GM12864 (cell line): ENCODE measurements around the gene ITFG1.
"Not testable (repeated sequence)": the region's sequence is repeated elsewhere in the genome, so short reads cannot be mapped to it uniquely, and the experiment has no call there.

Source experiments
- DNase-seq: peaks from one replicate; pipeline ENCODE4 v3.0.0-alpha.2; 2011; ENCODE audit warnings: low read depth
- H3K4me3 ChIP-seq: 2 replicates; pipeline ENCODE4 v1.5.1; 2011; ENCODE audit warnings: mild to moderate bottlenecking, low read depth, low read length, control low read depth
- TF ChIP-seq, protein P1 (sequence below): IDR thresholded peaks from 2 replicates; pipeline ENCODE4 v1.5.1; 2011; ENCODE audit warnings: low read depth, mild to moderate bottlenecking, moderate library complexity, low read length, control low read depth, inconsistent platforms; ENCODE audit errors: missing control alignments

ITFG1 gene

DNA sequence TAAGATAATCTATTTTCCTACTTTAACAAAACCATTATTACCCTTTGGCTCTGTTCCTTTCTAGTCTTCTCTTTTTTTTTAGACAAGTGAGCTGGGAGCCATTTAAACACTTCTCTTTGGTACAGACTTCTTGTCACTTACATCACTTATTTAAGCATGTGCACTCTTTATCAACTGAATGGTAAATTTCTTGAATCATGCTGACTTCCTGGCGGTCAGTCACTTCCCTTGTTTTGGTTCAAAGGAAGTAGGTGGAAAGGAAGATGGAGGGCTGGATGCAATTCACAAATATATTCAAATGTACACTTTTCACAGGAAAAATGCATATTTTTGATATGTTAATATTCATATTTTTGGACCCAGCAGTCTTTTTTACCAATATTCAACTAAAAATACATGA is 97.1 kb downstream of the ITFG1 start:
- no peak overlapping the region for H3K4me3 ChIP-seq
- no peak for DNase-seq
- TF ChIP-seq, protein P1, sequence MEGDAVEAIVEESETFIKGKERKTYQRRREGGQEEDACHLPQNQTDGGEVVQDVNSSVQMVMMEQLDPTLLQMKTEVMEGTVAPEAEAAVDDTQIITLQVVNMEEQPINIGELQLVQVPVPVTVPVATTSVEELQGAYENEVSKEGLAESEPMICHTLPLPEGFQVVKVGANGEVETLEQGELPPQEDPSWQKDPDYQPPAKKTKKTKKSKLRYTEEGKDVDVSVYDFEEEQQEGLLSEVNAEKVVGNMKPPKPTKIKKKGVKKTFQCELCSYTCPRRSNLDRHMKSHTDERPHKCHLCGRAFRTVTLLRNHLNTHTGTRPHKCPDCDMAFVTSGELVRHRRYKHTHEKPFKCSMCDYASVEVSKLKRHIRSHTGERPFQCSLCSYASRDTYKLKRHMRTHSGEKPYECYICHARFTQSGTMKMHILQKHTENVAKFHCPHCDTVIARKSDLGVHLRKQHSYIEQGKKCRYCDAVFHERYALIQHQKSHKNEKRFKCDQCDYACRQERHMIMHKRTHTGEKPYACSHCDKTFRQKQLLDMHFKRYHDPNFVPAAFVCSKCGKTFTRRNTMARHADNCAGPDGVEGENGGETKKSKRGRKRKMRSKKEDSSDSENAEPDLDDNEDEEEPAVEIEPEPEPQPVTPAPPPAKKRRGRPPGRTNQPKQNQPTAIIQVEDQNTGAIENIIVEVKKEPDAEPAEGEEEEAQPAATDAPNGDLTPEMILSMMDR = no peak

DNA sequence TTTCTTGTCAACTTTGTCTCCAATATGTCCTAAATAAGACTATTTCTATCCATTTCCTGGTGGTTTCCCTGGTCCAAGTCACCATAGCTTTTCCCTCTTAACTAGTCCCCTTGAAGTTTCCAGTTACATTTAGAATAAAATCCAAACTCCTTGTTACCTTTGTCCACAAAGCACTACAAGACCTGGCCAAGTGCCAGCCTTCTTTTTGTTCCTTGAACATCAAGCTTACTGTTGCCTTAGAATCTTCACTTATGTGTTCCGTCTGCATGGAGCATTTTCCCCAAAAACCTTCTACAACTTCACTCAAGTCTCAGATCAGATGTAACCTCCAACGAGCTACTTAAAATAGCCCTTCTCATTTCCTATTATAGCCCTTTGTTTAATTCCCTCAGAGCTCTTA is 101.4 kb downstream of the ITFG1 start:
- TF ChIP-seq, protein P1 = no peak
- H3K4me3 ChIP-seq = no peak overlapping the region
- DNase-seq = no peak

DNA sequence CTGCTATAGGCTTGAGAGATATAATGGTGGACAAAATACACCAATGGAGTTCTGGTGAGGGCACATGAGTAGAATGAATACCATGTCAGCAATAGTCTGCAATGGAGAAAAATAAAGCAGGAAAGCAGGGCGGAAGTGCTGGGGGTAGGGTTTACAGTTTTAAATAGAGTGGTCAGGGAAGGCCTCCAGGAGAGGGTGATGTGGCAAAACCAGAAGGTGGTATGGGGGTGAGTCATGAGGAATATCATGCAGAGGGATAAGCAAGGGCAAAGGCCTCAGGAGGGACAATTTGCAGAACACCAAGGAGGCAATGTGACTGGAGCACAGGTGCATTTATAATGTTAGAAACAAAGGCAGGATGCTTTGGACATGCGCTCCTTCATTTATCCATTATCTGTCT is 102.0 kb downstream of the ITFG1 start:
- DNase-seq = no peak
- TF ChIP-seq, protein P1 = no peak
- H3K4me3 ChIP-seq = no peak overlapping the region

DNA sequence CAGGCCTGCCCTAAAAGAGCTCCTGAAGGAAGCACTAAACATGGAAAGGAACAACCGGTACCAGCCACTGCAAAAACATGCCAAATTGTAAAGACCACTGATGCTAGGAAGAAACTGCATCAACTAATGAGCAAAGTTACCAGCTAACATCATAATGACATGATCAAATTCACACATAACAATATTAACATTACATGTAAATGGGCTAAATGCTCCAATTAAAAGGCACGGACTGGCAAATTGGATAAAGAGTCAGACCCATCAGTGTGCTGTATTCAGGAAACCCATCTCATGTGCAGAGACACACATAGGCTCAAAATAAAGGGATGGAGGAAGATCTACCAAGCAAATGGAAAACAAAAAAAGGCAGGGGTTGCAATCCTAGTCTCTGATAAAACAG is 111.8 kb downstream of the ITFG1 start:
- not testable (repeated sequence) for DNase-seq, H3K4me3 ChIP-seq

DNA sequence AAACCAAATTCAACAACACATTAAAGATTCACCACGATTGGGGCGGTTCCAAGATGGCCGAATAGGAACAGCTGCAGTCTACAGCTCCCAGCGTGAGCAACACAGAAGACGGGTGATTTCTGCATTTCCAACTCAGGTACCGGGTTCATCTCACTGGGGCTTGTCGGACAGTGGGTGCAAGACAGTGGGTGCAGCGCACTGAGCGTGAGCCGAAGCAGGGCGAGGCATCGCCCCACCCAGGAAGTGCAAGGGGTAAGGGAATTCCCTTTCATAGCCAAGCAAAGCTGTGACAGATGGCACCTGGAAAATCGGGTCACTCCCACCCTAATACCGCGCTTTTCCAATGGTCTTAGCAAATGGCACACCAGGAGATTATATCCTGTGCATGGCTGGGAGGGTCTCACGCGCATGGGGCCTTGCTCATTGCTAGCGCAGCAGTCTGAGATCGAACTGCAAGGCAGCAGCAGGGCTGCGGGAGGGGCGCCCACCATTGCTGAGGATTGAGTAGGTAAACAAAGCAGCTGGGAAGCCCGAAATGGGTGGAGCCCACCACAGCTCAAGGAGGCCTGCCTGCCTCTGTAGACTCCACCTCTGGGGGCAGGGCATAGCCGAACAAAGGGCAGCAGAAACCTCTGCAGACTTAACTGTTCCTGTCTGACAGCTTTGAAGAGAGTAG is 113.7 kb downstream of the ITFG1 start:
- DNase-seq, H3K4me3 ChIP-seq: not testable (repeated sequence)

DNA sequence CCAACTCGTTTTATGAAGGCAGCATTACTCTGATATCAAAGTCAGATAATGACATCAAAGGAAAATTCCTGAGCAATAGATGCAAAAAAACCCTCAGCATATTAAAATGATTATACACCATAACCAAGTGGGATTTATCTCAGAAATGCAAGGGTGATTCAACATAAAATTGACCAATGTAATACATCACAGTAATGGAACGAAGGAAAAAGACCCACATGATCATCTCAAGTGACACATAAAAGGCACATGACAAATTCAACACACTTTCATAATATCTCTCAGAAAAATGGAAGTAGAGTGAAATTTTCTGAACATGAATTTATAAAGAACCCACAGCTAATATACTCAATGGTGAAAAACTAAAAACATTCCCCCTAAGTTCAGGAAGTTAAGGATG is 118.8 kb downstream of the ITFG1 start:
- no peak for DNase-seq
- TF ChIP-seq, protein P1 = no peak
- H3K4me3 ChIP-seq = no peak overlapping the region

DNA sequence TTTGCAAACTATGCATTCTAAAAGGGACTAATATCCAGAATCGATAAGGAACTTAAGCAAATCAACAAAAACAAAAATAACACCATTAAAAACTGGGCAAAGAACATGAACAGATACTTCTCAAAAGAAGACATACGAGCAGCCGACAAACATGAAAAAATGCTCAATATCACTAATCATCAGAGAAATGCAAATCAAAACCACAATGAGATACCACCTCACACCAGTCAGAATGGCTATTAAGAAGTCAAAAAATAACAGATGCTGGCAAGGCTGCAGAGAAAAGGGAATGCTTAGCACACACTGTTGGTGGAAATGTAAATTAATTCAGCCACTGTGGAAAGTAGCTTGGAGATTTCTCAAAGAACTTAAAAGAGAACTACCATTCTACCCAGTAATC is 130.3 kb downstream of the ITFG1 start:
- not testable (repeated sequence) for H3K4me3 ChIP-seq, DNase-seq

DNA sequence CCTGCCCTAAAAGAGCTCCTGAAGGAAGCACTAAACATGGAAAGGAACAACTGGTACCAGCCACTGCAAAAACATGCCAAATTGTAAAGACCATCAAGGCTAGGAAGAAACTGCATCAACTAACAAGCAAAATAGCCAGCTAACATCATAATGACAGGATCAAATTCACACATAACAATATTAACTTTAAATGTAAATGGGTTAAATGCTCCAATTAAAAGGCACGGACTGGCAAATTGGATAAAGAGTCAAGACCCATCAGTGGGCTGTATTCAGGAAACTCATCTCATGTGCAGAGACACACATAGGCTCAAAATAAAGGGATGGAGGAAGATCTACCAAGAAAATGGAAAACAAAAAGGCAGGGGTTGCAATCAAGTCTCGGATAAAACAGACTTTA is 136.6 kb downstream of the ITFG1 start:
- not testable (repeated sequence) for DNase-seq, H3K4me3 ChIP-seq

DNA sequence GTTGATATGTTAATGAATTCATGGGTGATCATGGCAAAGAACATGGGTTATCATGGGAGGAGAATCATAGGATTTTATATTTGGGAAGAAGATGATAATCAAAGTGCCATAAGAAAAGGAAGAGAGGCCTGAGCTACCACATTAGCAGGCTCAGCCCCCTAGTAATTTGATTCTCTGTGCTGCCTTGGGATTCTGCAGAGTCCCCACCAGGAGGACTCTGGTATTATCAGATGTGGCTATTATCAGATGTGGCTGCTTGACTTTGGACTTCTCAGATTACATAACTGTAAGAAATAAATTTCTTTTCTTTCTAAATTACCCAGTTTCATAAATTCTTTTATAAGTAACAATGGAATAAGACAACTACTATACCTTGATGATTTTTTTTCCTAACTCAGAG is 137.6 kb downstream of the ITFG1 start:
- TF ChIP-seq, protein P1 = no peak
- H3K4me3 ChIP-seq = no peak overlapping the region
- no peak for DNase-seq
